GM12878 (cell line): Measurements from ENCODE around the gene PRRT1. TPM values are rescaled to one million over a fixed set of nuclear protein-coding genes. Genes with fewer than 3 reads are reported as not detected.

Experiments
- ATAC-seq: fragments of 200-7000 bp; cut with Tn5 transposase; 3 replicates; pipeline ENCODE4 v1.9.1; 2020; ENCODE audit warnings: mild to moderate bottlenecking, moderate library complexity
- BruUV-seq: library from RNA; stranded (reverse); fragments of 400-500 nt; replicated peaks from 2 replicates; lab custom pipeline; 2021; lab: Mats Ljungman, UMichigan
- CTCF ChIA-PET: fragments of 300-600 bp; sonication (Branson Sonifier 250); formaldehyde crosslinking; extraction: SDS; loops from one replicate; lab custom pipeline; 2021; ENCODE audit warnings: inconsistent platforms; lab: Yijun Ruan, JAX
- POLR2A ChIA-PET: fragments of 350-600 bp; formaldehyde crosslinking; extraction: SDS; loops from one replicate; lab custom pipeline; 2021; ENCODE audit warnings: inconsistent platforms; lab: Charles Lee
- RAD21 ChIA-PET: fragments of 300-600 bp; sonication (Branson Sonifier 250); formaldehyde crosslinking; loops from one replicate; lab custom pipeline; 2023; ENCODE audit warnings: antibody characterized with exemption; ENCODE audit not compliant: unreplicated experiment; lab: Charles Lee
- SMC1A ChIA-PET: fragments of 300-600 bp; sonication (Branson Sonifier 250); formaldehyde crosslinking; loops from one replicate; lab custom pipeline; 2023; ENCODE audit not compliant: unreplicated experiment, uncharacterized antibody; lab: Charles Lee
- DNase-seq: peaks from one replicate; pipeline ENCODE4 v3.0.0-alpha.2; 2011; ENCODE audit warnings: low read depth, low spot score
- FAIRE-seq: peaks from 3 replicates; lab custom pipeline; 2011; peaks lifted over from hg19 to GRCh38; lab: Jason Lieb, UNC
- H2AFZ ChIP-seq: 2 replicates; pipeline ENCODE4 v1.6.0; 2011; ENCODE audit warnings: low read depth, low read length, control low read depth; ENCODE audit not compliant: control insufficient read depth
- H3K27ac ChIP-seq: 2 replicates; pipeline ENCODE4 v1.5.1; 2011; ENCODE audit warnings: control low read depth; ENCODE audit not compliant: control insufficient read depth, insufficient read depth
- H3K27me3 ChIP-seq, 2 experiments: replicated peaks in 1 of 2; 2 replicates each; pipeline versions ENCODE4 v1.6.0 to v1.6.1; 2011; ENCODE audit warnings: low read length in 1 of 2; ENCODE audit not compliant: control insufficient read depth in 2 of 2, insufficient read depth in 2 of 2
- H3K36me3 ChIP-seq, 2 experiments: 2 replicates each; pipeline ENCODE4 v1.5.1; 2011; ENCODE audit warnings: low read length in 1 of 2; ENCODE audit not compliant: control insufficient read depth in 2 of 2, insufficient read depth in 2 of 2
- H3K4me1 ChIP-seq: 2 replicates; pipeline ENCODE4 v1.6.1; 2011; ENCODE audit warnings: mild to moderate bottlenecking, low read length, moderate library complexity, mixed read lengths; ENCODE audit not compliant: control insufficient read depth, insufficient read depth
- H3K4me2 ChIP-seq: 2 replicates; pipeline ENCODE4 v1.6.0; 2011; ENCODE audit warnings: control low read depth; ENCODE audit not compliant: control insufficient read depth, insufficient read depth
- H3K4me3 ChIP-seq: fragments of 200-600 bp; sonication (generic); 2 replicates; pipeline ENCODE4 v1.5.1; 2016
- H3K79me2 ChIP-seq: 2 replicates; pipeline ENCODE4 v1.6.0; 2011; ENCODE audit warnings: low read length; ENCODE audit not compliant: control insufficient read depth, insufficient read depth
- H3K9ac ChIP-seq: 2 replicates; pipeline ENCODE4 v1.8.0; 2011; ENCODE audit warnings: low read length, control low read depth, mixed read lengths; ENCODE audit not compliant: control insufficient read depth, insufficient read depth
- H3K9me3 ChIP-seq: replicated peaks from 3 replicates; pipeline ENCODE4 v1.5.1; 2011; ENCODE audit warnings: mild to moderate bottlenecking, low read length; ENCODE audit not compliant: control insufficient read depth, insufficient read depth
- H4K20me1 ChIP-seq: 2 replicates; pipeline ENCODE4 v1.6.0; 2011; ENCODE audit not compliant: control insufficient read depth, insufficient read depth
- ATF3 ChIP-seq: IDR thresholded peaks from 2 replicates; pipeline ENCODE4 v1.6.1; 2011; ENCODE audit warnings: low read depth, mild to moderate bottlenecking, low read length, moderate library complexity, borderline replicate concordance; ENCODE audit errors: extremely low read depth
- BMI1 ChIP-seq: fragments of 450-650 bp; IDR thresholded peaks from 2 replicates; pipeline ENCODE4 v1.6.1; 2016; ENCODE audit warnings: mild to moderate bottlenecking, moderate library complexity, borderline replicate concordance
- CBX3 ChIP-seq: fragments of 200-600 bp; sonication (generic); IDR thresholded peaks from 2 replicates; pipeline ENCODE4 v1.6.1; 2016; ENCODE audit warnings: low read depth, borderline replicate concordance
- CREB1 ChIP-seq: IDR thresholded peaks from 2 replicates; pipeline ENCODE4 v1.6.1; 2012; ENCODE audit warnings: low read depth, mild to moderate bottlenecking, inconsistent platforms
- E2F4 ChIP-seq: IDR thresholded peaks from 2 replicates; pipeline ENCODE4 v1.6.1; 2012; ENCODE audit warnings: low read depth, low read length, improper control_type of control experiment
- HCFC1 ChIP-seq: fragments of 150-350 bp; IDR thresholded peaks from 2 replicates; pipeline ENCODE4 v1.6.1; 2014; ENCODE audit warnings: low read length
- HDAC2 ChIP-seq: fragments of 200-600 bp; sonication (generic); IDR thresholded peaks from 2 replicates; pipeline ENCODE4 v1.6.1; 2017
- IKZF1 ChIP-seq: fragments of 450-650 bp; conservative IDR thresholded peaks from 2 replicates; pipeline ENCODE4 v1.6.1; 2017; ENCODE audit warnings: antibody characterized with exemption, mild to moderate bottlenecking
- PBX3 ChIP-seq: IDR thresholded peaks from 2 replicates; pipeline ENCODE4 v1.6.1; 2011; ENCODE audit warnings: mild to moderate bottlenecking, low read depth, low read length, moderate library complexity; ENCODE audit not compliant: insufficient replicate concordance
- PRDM15 ChIP-seq: fragments of 450-650 bp; formaldehyde crosslinking; IDR thresholded peaks from 2 replicates; pipeline ENCODE4 v1.4.0; 2020; ENCODE audit warnings: mild to moderate bottlenecking, moderate library complexity
- REST ChIP-seq: IDR thresholded peaks from 2 replicates; pipeline ENCODE4 v1.6.1; 2012; ENCODE audit warnings: mild to moderate bottlenecking, low read depth, low read length
- WGBS: methylation state at CpG from one replicate; pipeline ENCODE4 v1.1.6; 2016; ENCODE audit warnings: low lambda C conversion rate; ENCODE audit not compliant: insufficient replicate concordance, insufficient coverage; ENCODE audit errors: missing lambda C conversion rate; 5-methylcytosine and 5-hydroxymethylcytosine counted together
- in situ Hi-C: fragments of 300-500 bp; cut with MboI; formaldehyde crosslinking; loops from 9 replicates; pipeline ENCODE4 v1.14.3; 2018; ENCODE audit warnings: mixed read lengths
- intact Hi-C: fragments of 100-400 bp; cut with micrococcal nuclease; formaldehyde crosslinking; loops from one replicate; pipeline ENCODE4 v1.14.2; 2022; ENCODE audit not compliant: unreplicated experiment
- polyA plus RNA-seq, 11 experiments: library from polyadenylated mRNA; depleted of rRNA in 4 of 11; unstranded in 6 of 11; stranded (reverse) in 5 of 11; fragments of >200 nt; fragmentation: Nextera tagmentation in 4 of 11; fragmentation: Illumina TruSeq in 1 of 11; extraction: Ambion mirVana in 4 of 11; extraction: Trizol in 1 of 11; gene quantifications; 1 replicate in 1 of 11; 2 replicates in 10 of 11; pipeline versions ENCODE4 v1.2.1 to v1.2.3, GENCODE V29; 2011 to 2016; ENCODE audit warnings: inconsistent platforms in 2 of 11, missing spikeins in 2 of 11, low read depth in 1 of 11
- total RNA-seq, 4 experiments: library from RNA; depleted of rRNA in 3 of 4; stranded (reverse); fragments of >200 nt in 3 of 4; fragmentation: Illumina TruSeq in 1 of 4; extraction: Trizol in 1 of 4; gene quantifications; 2 replicates each; pipeline versions ENCODE4 v1.2.1 to v1.2.3, GENCODE V29; 2013 to 2021

PRRT1 gene
- total and polyA plus RNA-seq, 10 of the 15 experiments (the other 5 are each of a cell fraction or from before 2014, with no cell fraction given): 0.04 to 0.15 (median 0.10) TPM; not detected in 6

- TF ChIP-seq CREB1 (no peak), CBX3 (no peak)
These were observed 16.1 kb upstream of the PRRT1 start (continued) for GRCh38 chr6:32167761-32168262.

GRCh38 chr6:32167154-32167760, 15.5 kb upstream of the PRRT1 start:
- Histone ChIP-seq H3K79me2 (no peaks in the 10 kb centered on the region), H3K4me2 (no peak overlapping the region), H3K27me3 (no peaks in the 10 kb centered on the region), H2AFZ (no peak overlapping the region), H3K9me3 (no peaks in the 10 kb centered on the region), H3K9ac (no peak overlapping the region), H3K27ac (no peak overlapping the region), H4K20me1 (no peaks in the 10 kb centered on the region; the same call in 1 of the 2 replicates), H3K36me3 (peaks cover 0 to 3% of the 10 kb centered on the region in 2 experiments; a peak in 1 of 4 replicates), H3K4me3 (no peak overlapping the region), H3K4me1 (no peaks in the 10 kb centered on the region)
- POLR2A ChIA-PET: no interaction called here
- DNase-seq (no peak), FAIRE-seq (no peak), ATAC-seq (no peak)
- 96% methylated on average over 29 of the region's 32 CpGs for WGBS
- in situ Hi-C loops (no loop called here), intact Hi-C loops (no loop called here)
- BruUV-seq: no TSS peak
- CTCF ChIA-PET: no interaction called here
- SMC1A ChIA-PET: no interaction called here
- RAD21 ChIA-PET: no interaction called here
- TF ChIP-seq HCFC1 (no peak), REST (no peak), PBX3 (no peak), PRDM15 (no peak), ATF3 (no peak), IKZF1 (no peak), E2F4 (no peak), HDAC2 (no peak), BMI1 (no peak)
